B cell (primary cell): ENCODE measurements around the gene B3GALT2. TPM values are rescaled to one million over a fixed set of nuclear protein-coding genes. Genes with fewer than 3 reads are reported as not detected.

Experiments used
- ATAC-seq: fragments of 200-7000 bp; cut with Tn5 transposase; one replicate; pipeline ENCODE4 v1.10.0; 2021; ENCODE audit warnings: low read depth, mild to moderate bottlenecking, moderate number of reproducible peaks, moderate library complexity
- CTCF ChIA-PET: fragments of 350-600 bp; sonication (Branson Sonifier 250); formaldehyde crosslinking; loops from one replicate; lab custom pipeline; 2021; ENCODE audit warnings: antibody characterized with exemption, inconsistent platforms; lab: Charles Lee
- POLR2A ChIA-PET: fragments of 350-600 bp; sonication (Branson Sonifier 250); formaldehyde crosslinking; loops from one replicate; lab custom pipeline; 2021; ENCODE audit warnings: antibody characterized with exemption; lab: Charles Lee
- DNase-seq: peaks from one replicate; pipeline ENCODE4 v3.0.0; 2013
- H2AFZ ChIP-seq: 2 replicates; pipeline ENCODE4 v1.6.1; 2012; ENCODE audit warnings: mild to moderate bottlenecking, low read depth, low read length; ENCODE audit not compliant: insufficient read depth, poor library complexity, severe bottlenecking
- H3K27ac ChIP-seq, 2 donors: 1 replicate in 1 of 2; 2 replicates in 1 of 2; pipeline ENCODE4 v1.5.1; 2012 to 2013; ENCODE audit warnings: low read length in 2 of 2, mild to moderate bottlenecking in 2 of 2, moderate library complexity in 1 of 2
- H3K27me3 ChIP-seq, 4 experiments: fragments of 200-600 bp in 1 of 4; sonication (generic) in 1 of 4; replicated peaks in 1 of 4; 1 replicate in 2 of 4; 2 replicates in 2 of 4; pipeline versions ENCODE4 v1.6.1 to v1.7.0; 2013 to 2016; ENCODE audit warnings: low read length in 3 of 4, mild to moderate bottlenecking in 2 of 4, mixed read lengths in 1 of 4, moderate library complexity in 1 of 4; ENCODE audit not compliant: insufficient read depth in 4 of 4, control insufficient read depth in 3 of 4; ENCODE audit errors: control extremely low read depth in 1 of 4
- H3K36me3 ChIP-seq, 2 experiments: replicated peaks in 1 of 2; 1 replicate in 1 of 2; 2 replicates in 1 of 2; pipeline versions ENCODE4 v1.6.1 to v1.7.1; 2013; ENCODE audit warnings: low read length in 1 of 2; ENCODE audit not compliant: insufficient read depth in 2 of 2, control insufficient read depth in 1 of 2; ENCODE audit errors: control extremely low read depth in 1 of 2, extremely low read depth in 1 of 2
- H3K4me1 ChIP-seq, 2 donors: fragments of 200-600 bp in 1 of 2; sonication (generic) in 1 of 2; 1 replicate in 1 of 2; 2 replicates in 1 of 2; pipeline versions ENCODE4 v1.5.1 to v1.6.1; 2013 to 2017; ENCODE audit warnings: low read length in 2 of 2; ENCODE audit not compliant: control insufficient read depth in 2 of 2, insufficient read depth in 2 of 2
- H3K4me2 ChIP-seq: replicated peaks from 2 replicates; pipeline ENCODE3; 2012; ENCODE audit warnings: mild to moderate bottlenecking, low read depth, low read length; ENCODE audit not compliant: poor library complexity, severe bottlenecking
- H3K4me3 ChIP-seq, 5 experiments: fragments of 200-600 bp in 1 of 5; sonication (generic) in 1 of 5; 1 replicate in 3 of 5; 2 replicates in 2 of 5; pipeline versions ENCODE4 v1.5.1 to v1.7.0; 2011 to 2016; ENCODE audit warnings: low read length in 4 of 5, mild to moderate bottlenecking in 4 of 5, low read depth in 2 of 5, control low read depth in 1 of 5, moderate library complexity in 1 of 5; ENCODE audit not compliant: insufficient read depth in 1 of 5; ENCODE audit errors: control extremely low read depth in 1 of 5, extremely low read depth in 1 of 5
- H3K79me2 ChIP-seq: fragments of 200-600 bp; sonication (generic); one replicate; pipeline ENCODE4 v1.6.0; 2016; ENCODE audit warnings: low read length; ENCODE audit not compliant: control insufficient read depth, insufficient read depth
- H3K9ac ChIP-seq: fragments of 200-600 bp; sonication (generic); 2 replicates; pipeline ENCODE4 v1.6.1; 2017; ENCODE audit warnings: mild to moderate bottlenecking, low read length, moderate library complexity
- H3K9me3 ChIP-seq, 3 donors: one replicate each; pipeline versions ENCODE4 v1.6.1 to v1.7.1; 2013; ENCODE audit warnings: low read length in 2 of 3; ENCODE audit not compliant: control insufficient read depth in 2 of 3, insufficient read depth in 1 of 3; ENCODE audit errors: control extremely low read depth in 1 of 3
- H4K20me1 ChIP-seq: 2 replicates; pipeline ENCODE4 v1.6.0; 2012; ENCODE audit warnings: mild to moderate bottlenecking, low read length; ENCODE audit not compliant: insufficient read depth, control insufficient read depth, poor library complexity, severe bottlenecking
- H3K27ac Mint-ChIP-seq: one replicate; pipeline ENCODE4 v1.8.0; 2021; ENCODE audit warnings: mixed read lengths
- H3K27me3 Mint-ChIP-seq: one replicate; pipeline ENCODE4 v1.8.0; 2021; ENCODE audit warnings: mixed read lengths
- H3K4me1 Mint-ChIP-seq: one replicate; pipeline ENCODE4 v1.8.0; 2021; ENCODE audit warnings: mixed read lengths
- H3K4me3 Mint-ChIP-seq: one replicate; pipeline ENCODE4 v1.8.0; 2021; ENCODE audit warnings: mixed read lengths
- H3K9me3 Mint-ChIP-seq: one replicate; pipeline ENCODE4 v1.8.0; 2022; ENCODE audit warnings: mixed read lengths; ENCODE audit not compliant: insufficient read depth
- CTCF ChIP-seq: fragments of 200-600 bp; IDR thresholded peaks from one replicate; pipeline ENCODE4 v1.8.0; 2022; ENCODE audit warnings: antibody characterized with exemption, mild to moderate bottlenecking
- EZH2 ChIP-seq: IDR thresholded peaks from 2 replicates; pipeline ENCODE4 v1.6.1; 2012; ENCODE audit warnings: borderline replicate concordance, low read depth, mild to moderate bottlenecking, moderate library complexity, low read length; ENCODE audit not compliant: insufficient read depth, poor library complexity, severe bottlenecking
- WGBS: methylation state at CpG from one replicate; pipeline ENCODE4 v1.1.5; 2013; ENCODE audit warnings: missing lambda C conversion rate; ENCODE audit not compliant: insufficient coverage; 5-methylcytosine and 5-hydroxymethylcytosine counted together
- intact Hi-C: fragments of 100-400 bp; cut with micrococcal nuclease; formaldehyde crosslinking; loops from one replicate; pipeline ENCODE4 v1.10.0; 2022
- polyA plus RNA-seq: library from polyadenylated mRNA; depleted of rRNA; stranded (reverse); fragments of >200 nt; gene quantifications from 2 replicates; pipeline ENCODE4 v1.2.3, GENCODE V29; 2012
- total RNA-seq, 2 donors: library from RNA; stranded (reverse); fragments of 120-200 nt in 1 of 2; gene quantifications; 1 replicate in 1 of 2; 2 replicates in 1 of 2; pipeline versions ENCODE4 v1.2.3 to v1.2.4, GENCODE V29; 2013 to 2022

Gene B3GALT2
- total and polyA plus RNA-seq, 2 donors (not counting 1 experiment from before 2014, with no cell fraction given) = 0.07 TPM; not detected in 1

- no peak overlapping the region for H3K4me3 ChIP-seq
- peaks cover 15% of the 10 kb centered on the region for H4K20me1 ChIP-seq
- H3K4me2 ChIP-seq = no peak overlapping the region
- Mint-ChIP-seq H3K4me1 (peaks cover 13% of the 10 kb centered on the region), H3K27ac (no peak overlapping the region), H3K27me3 (no peaks in the 10 kb centered on the region), H3K4me3 (no peak overlapping the region), H3K9me3 (no peaks in the 10 kb centered on the region)
- H3K4me1 ChIP-seq = peaks cover 4 to 9% of the 10 kb centered on the region in 2 donors
- no peaks in the 10 kb centered on the region for H3K9me3 ChIP-seq
- H3K36me3 ChIP-seq = no peaks in the 10 kb centered on the region
- H3K79me2 ChIP-seq = peaks cover 14% of the 10 kb centered on the region
- intact Hi-C loops = no loop called here
- ATAC-seq (no peak), DNase-seq (no peak)
- no peak overlapping the region for H3K9ac ChIP-seq
- H2AFZ ChIP-seq = no peak overlapping the region
- ChIA-PET POLR2A (no interaction called here), CTCF (interaction anchor here (1.1 to 1.4 kb wide), 3 partner anchors 9 to 1116 kb away, joined by 3 to 5 read pairs (median 5); no protein-coding TSS in a partner anchor)
- H3K27ac ChIP-seq = no peak overlapping the region
- H3K27me3 ChIP-seq = no peaks in the 10 kb centered on the region
- TF ChIP-seq EZH2 (no peak), CTCF (no peak)
- WGBS = no CpG with 5 or more reads among the region's 1 CpG
Measured at GRCh38 chr1:193181536-193181935, 4.9 kb downstream of the B3GALT2 start.

- Histone ChIP-seq H3K27me3 (no peaks in the 10 kb centered on the region), H3K27ac (no peak overlapping the region), H3K79me2 (peaks cover 10% of the 10 kb centered on the region), H3K4me2 (no peak overlapping the region), H3K9ac (no peak overlapping the region), H3K9me3 (no peaks in the 10 kb centered on the region), H3K4me1 (peaks cover 0 to 4% of the 10 kb centered on the region in 2 donors), H3K4me3 (no peak overlapping the region), H4K20me1 (peaks cover 16% of the 10 kb centered on the region), H3K36me3 (peaks cover 0 to 2% of the 10 kb centered on the region in 2 experiments), H2AFZ (no peak overlapping the region)
- no peak for TF ChIP-seq EZH2
- no peak for TF ChIP-seq CTCF
- Mint-ChIP-seq H3K9me3 (no peaks in the 10 kb centered on the region), H3K4me3 (no peak overlapping the region), H3K4me1 (peaks cover 2% of the 10 kb centered on the region), H3K27me3 (no peaks in the 10 kb centered on the region), H3K27ac (no peak overlapping the region)
- intact Hi-C loops = loop anchor here (5.0 kb wide), 1 partner anchor 33 kb away; no protein-coding TSS in a partner anchor
- DNase-seq (no peak), ATAC-seq (no peak)
- POLR2A ChIA-PET = no interaction called here
- CTCF ChIA-PET = no interaction called here
- whole genome bisulfite sequencing = no CpG with 5 or more reads among the region's 4 CpGs
Measured at GRCh38 chr1:193179094-193179493, 7.3 kb downstream of the B3GALT2 start.
